ENCODE measurements around the gene PNMA6E. TPM values are rescaled to one million over a fixed set of nuclear protein-coding genes. Genes with fewer than 3 reads are reported as not detected.

The PNMA6E gene
- total and polyA plus RNA-seq, 2 donors (not counting 3 experiments of a cell fraction or from before 2014, with no cell fraction given): not detected

- dilution Hi-C loops (cut with MboI; ENCODE audit: extremely low pct_ligation_motif_present, low sequenced_read_pairs): no loop called here
- Histone ChIP-seq H3K9ac (replicated peaks; ENCODE audit: extremely low read depth, insufficient read depth, low read length) (no peak overlapping the region), H3K79me2 (ENCODE audit: control insufficient read depth, insufficient read depth, low read length) (no peaks in the 10 kb centered on the region), H3K4me1 (ENCODE audit: control insufficient read depth, extremely low read depth, insufficient read depth, low read length) (peaks cover 6% of the 10 kb centered on the region), H3K4me3 (replicated peaks in 1 of 3; ENCODE audit: insufficient read depth in 1 of 3, low read depth in 1 of 3, low read length in 3 of 3) (no peak overlapping the region), H3K9me1 (replicated peaks; ENCODE audit: control insufficient read depth, extremely low read depth, insufficient read depth, low read length) (no peaks in the 10 kb centered on the region), H3K4me2 (ENCODE audit: insufficient read depth, low read length) (no peak overlapping the region), H3K27ac (ENCODE audit: insufficient read depth, low read depth, low read length) (no peak overlapping the region), H2AFZ (ENCODE audit: low read depth, low read length) (no peak overlapping the region), H3K36me3 (ENCODE audit: control insufficient read depth in 2 of 2, extremely low read depth in 1 of 2, insufficient read depth in 2 of 2, low read length in 2 of 2) (no peaks in the 10 kb centered on the region), H4K20me1 (replicated peaks; ENCODE audit: control insufficient read depth, extremely low read depth, insufficient read depth, low read length) (no peaks in the 10 kb centered on the region), H3K27me3 (ENCODE audit: control insufficient read depth in 2 of 2, insufficient read depth in 2 of 2, low read length in 2 of 2) (no peaks in the 10 kb centered on the region), H3K9me3 (replicated peaks; ENCODE audit: control insufficient read depth, insufficient read depth, low read length) (no peaks in the 10 kb centered on the region)
- ChIA-PET CTCF (no interaction called here), POLR2A (no interaction called here)
- intact Hi-C loops (cut with micrococcal nuclease): no loop called here
- FAIRE-seq: no peak
- BruUV-seq (replicated peaks): no TSS peak
- DNase-seq (ENCODE audit: low read depth, low spot score): no peak
- TF ChIP-seq CTCF (IDR thresholded peaks at IDR 0.05; ENCODE audit: extremely low read depth in 1 of 2, insufficient read depth in 1 of 2, low read depth in 1 of 2, low read length in 2 of 2): no peak
- no peak for TF ChIP-seq POLR2AphosphoS5 (IDR thresholded peaks at IDR 0.05; ENCODE audit: insufficient read depth, low read depth, low read length)
- TF ChIP-seq POLR2A (IDR thresholded peaks at IDR 0.05; ENCODE audit: low read depth, low read length): no peak
- no peak for TF ChIP-seq MAX (IDR thresholded peaks at IDR 0.05; ENCODE audit: insufficient read depth, insufficient read length)
- TF ChIP-seq EZH2 (IDR thresholded peaks at IDR 0.05; ENCODE audit: borderline replicate concordance, low read depth, low read length, severe bottlenecking): no peak
- TF ChIP-seq JUN (IDR thresholded peaks at IDR 0.05; ENCODE audit: borderline replicate concordance, insufficient read depth, insufficient read length, low read depth): no peak
- TF ChIP-seq MYC (IDR thresholded peaks at IDR 0.05; ENCODE audit: low read depth, low read length): no peak
- no peak for TF ChIP-seq FOS (IDR thresholded peaks at IDR 0.05; ENCODE audit: borderline replicate concordance, insufficient read depth, low read length)
- no peak for TF ChIP-seq GATA2 (IDR thresholded peaks at IDR 0.05; ENCODE audit: insufficient read depth, insufficient read length, low read depth, low read length)
Measured at GRCh38 chrX:153408871-153409351, 7.8 kb upstream of the PNMA6E start.
